MM.1S (cell line): ENCODE measurements around the gene GUCY1B1.

ENCODE experiments used
- DNase-seq: peaks from one replicate; pipeline ENCODE4 v3.0.0-alpha.2; 2015
- H2AFZ ChIP-seq: fragments of 300-600 bp; sonication (generic); 2 replicates; pipeline ENCODE4 v1.6.0; 2016; ENCODE audit warnings: antibody characterized with exemption, low read length
- H3F3A ChIP-seq: fragments of 300-600 bp; sonication (generic); 2 replicates; pipeline ENCODE4 v1.6.1; 2016; ENCODE audit warnings: mild to moderate bottlenecking, antibody characterized with exemption, low read length, moderate library complexity, mixed read lengths; ENCODE audit not compliant: insufficient read depth
- H3K27ac ChIP-seq: fragments of 300-600 bp; sonication (generic); 2 replicates; pipeline ENCODE4 v1.5.1; 2016; ENCODE audit warnings: mild to moderate bottlenecking, low read length
- H3K27me3 ChIP-seq: fragments of 300-600 bp; sonication (generic); replicated peaks from 2 replicates; pipeline ENCODE4 v1.6.0; 2016; ENCODE audit warnings: low read length; ENCODE audit not compliant: insufficient read depth
- H3K36me3 ChIP-seq: fragments of 300-600 bp; sonication (generic); replicated peaks from 2 replicates; pipeline ENCODE4 v1.6.1; 2016; ENCODE audit warnings: mild to moderate bottlenecking, low read length, mixed read lengths; ENCODE audit not compliant: insufficient read depth
- H3K4me1 ChIP-seq: fragments of 300-600 bp; sonication (generic); 2 replicates; pipeline ENCODE4 v1.6.1; 2016; ENCODE audit warnings: low read length, mixed read lengths
- H3K4me2 ChIP-seq: fragments of 300-600 bp; sonication (generic); 2 replicates; pipeline ENCODE4 v1.6.0; 2016; ENCODE audit warnings: low read depth, low read length
- H3K4me3 ChIP-seq: fragments of 300-600 bp; sonication (generic); 2 replicates; pipeline ENCODE4 v1.5.1; 2016; ENCODE audit warnings: low read length, mixed read lengths
- H3K79me2 ChIP-seq: fragments of 300-600 bp; sonication (generic); 2 replicates; pipeline ENCODE4 v1.6.1; 2016; ENCODE audit warnings: mixed run types, low read length, mixed read lengths
- H3K9ac ChIP-seq: fragments of 300-600 bp; sonication (generic); 2 replicates; pipeline ENCODE4 v1.6.1; 2016; ENCODE audit warnings: low read length, mixed read lengths
- H3K9me2 ChIP-seq: fragments of 300-600 bp; sonication (generic); replicated peaks from 2 replicates; pipeline ENCODE4 v1.6.1; 2016; ENCODE audit warnings: mild to moderate bottlenecking, low read length, mixed read lengths; ENCODE audit not compliant: insufficient read depth
- H3K9me3 ChIP-seq: fragments of 300-600 bp; sonication (generic); replicated peaks from 2 replicates; pipeline ENCODE4 v1.6.1; 2016; ENCODE audit warnings: mild to moderate bottlenecking, low read length, mixed read lengths; ENCODE audit not compliant: insufficient read depth
- H4K20me1 ChIP-seq: fragments of 300-600 bp; sonication (generic); 2 replicates; pipeline ENCODE4 v1.6.1; 2016; ENCODE audit warnings: mild to moderate bottlenecking, low read length, moderate library complexity, mixed read lengths; ENCODE audit not compliant: insufficient read depth
- EZH2 ChIP-seq: fragments of 300-600 bp; sonication (generic); optimal IDR thresholded peaks from 2 replicates; pipeline ENCODE3; 2017; ENCODE audit warnings: low read depth, mild to moderate bottlenecking, antibody characterized with exemption, low read length, mixed read lengths
- EZH2phosphoT487 ChIP-seq: fragments of 300-600 bp; sonication (generic); IDR thresholded peaks from 2 replicates; pipeline ENCODE4 v1.6.1; 2018; ENCODE audit warnings: antibody characterized with exemption, low read length
- TF ChIP-seq, protein P1 (sequence below): fragments of 300-600 bp; sonication (generic); IDR thresholded peaks from 2 replicates; pipeline ENCODE4 v1.5.1; 2016; ENCODE audit warnings: antibody characterized with exemption, low read length, mixed read lengths

Gene GUCY1B1

DNA sequence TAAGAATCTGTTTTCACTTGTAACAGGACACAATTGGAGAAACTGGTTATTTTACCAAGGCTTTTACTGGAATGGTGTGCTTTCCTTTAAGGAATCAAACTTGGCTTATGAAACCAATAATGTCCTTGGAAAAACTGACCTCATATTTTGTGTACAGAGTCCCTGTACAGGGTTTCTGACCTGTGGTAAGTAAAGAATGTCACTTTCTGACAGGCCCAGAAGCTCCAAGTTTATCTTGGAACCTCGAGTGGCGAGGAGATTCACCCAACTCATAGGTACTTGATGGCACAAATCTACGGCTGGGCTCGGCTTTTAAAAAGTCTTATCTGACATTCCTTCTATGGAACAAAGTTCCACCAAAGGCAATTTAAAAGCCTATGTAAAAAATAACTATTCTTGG is 90.2 kb downstream of the GUCY1B1 start:
- Histone ChIP-seq H3K36me3 (no peaks in the 10 kb centered on the region), H3F3A (no peaks in the 10 kb centered on the region), H3K9me2 (no peaks in the 10 kb centered on the region), H3K79me2 (no peaks in the 10 kb centered on the region), H3K4me3 (no peak overlapping the region), H3K27me3 (no peaks in the 10 kb centered on the region), H3K4me1 (0 out of 2 replicates have a peak, but pooled peaks cover under 1% of the 10 kb centered on the region), H3K27ac (no peak overlapping the region), H4K20me1 (no peaks in the 10 kb centered on the region), H3K4me2 (no peak overlapping the region), H2AFZ (no peak overlapping the region), H3K9me3 (no peaks in the 10 kb centered on the region), H3K9ac (no peak overlapping the region)
- TF ChIP-seq, protein P1, sequence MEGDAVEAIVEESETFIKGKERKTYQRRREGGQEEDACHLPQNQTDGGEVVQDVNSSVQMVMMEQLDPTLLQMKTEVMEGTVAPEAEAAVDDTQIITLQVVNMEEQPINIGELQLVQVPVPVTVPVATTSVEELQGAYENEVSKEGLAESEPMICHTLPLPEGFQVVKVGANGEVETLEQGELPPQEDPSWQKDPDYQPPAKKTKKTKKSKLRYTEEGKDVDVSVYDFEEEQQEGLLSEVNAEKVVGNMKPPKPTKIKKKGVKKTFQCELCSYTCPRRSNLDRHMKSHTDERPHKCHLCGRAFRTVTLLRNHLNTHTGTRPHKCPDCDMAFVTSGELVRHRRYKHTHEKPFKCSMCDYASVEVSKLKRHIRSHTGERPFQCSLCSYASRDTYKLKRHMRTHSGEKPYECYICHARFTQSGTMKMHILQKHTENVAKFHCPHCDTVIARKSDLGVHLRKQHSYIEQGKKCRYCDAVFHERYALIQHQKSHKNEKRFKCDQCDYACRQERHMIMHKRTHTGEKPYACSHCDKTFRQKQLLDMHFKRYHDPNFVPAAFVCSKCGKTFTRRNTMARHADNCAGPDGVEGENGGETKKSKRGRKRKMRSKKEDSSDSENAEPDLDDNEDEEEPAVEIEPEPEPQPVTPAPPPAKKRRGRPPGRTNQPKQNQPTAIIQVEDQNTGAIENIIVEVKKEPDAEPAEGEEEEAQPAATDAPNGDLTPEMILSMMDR = no peak
- no peak for TF ChIP-seq EZH2
- no peak for TF ChIP-seq EZH2phosphoT487
- DNase-seq = no peak

DNA sequence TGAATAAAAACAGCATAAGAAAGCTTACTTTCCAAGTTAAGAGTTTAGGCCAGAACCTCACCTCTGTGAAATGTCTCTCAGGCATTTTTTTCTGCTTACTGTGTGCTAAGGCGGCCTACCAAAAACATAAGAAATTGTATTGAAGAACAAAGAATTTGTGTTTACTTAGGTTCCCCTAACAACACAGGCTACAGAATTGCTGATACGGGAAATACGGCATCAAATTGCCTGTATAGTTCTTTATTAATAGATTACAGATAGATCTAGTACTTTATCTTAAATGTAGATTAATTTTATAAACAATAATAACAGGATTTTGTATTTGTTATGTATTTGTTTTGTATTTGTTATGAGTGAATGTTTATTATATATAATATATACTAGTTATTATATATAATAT is 94.4 kb downstream of the GUCY1B1 start:
- Histone ChIP-seq H3K4me3 (no peak overlapping the region), H3K79me2 (no peaks in the 10 kb centered on the region), H3K9ac (no peak overlapping the region), H3K4me2 (no peak overlapping the region), H3K27me3 (no peaks in the 10 kb centered on the region), H3F3A (no peaks in the 10 kb centered on the region), H4K20me1 (no peaks in the 10 kb centered on the region), H3K9me2 (no peaks in the 10 kb centered on the region), H3K36me3 (no peaks in the 10 kb centered on the region), H3K27ac (no peak overlapping the region), H3K4me1 (peaks cover 6% of the 10 kb centered on the region; the same call in 1 of the 2 replicates), H2AFZ (no peak overlapping the region), H3K9me3 (no peaks in the 10 kb centered on the region)
- TF ChIP-seq EZH2 (no peak), EZH2phosphoT487 (no peak)
- TF ChIP-seq, protein P1 = no peak
- no peak for DNase-seq

DNA sequence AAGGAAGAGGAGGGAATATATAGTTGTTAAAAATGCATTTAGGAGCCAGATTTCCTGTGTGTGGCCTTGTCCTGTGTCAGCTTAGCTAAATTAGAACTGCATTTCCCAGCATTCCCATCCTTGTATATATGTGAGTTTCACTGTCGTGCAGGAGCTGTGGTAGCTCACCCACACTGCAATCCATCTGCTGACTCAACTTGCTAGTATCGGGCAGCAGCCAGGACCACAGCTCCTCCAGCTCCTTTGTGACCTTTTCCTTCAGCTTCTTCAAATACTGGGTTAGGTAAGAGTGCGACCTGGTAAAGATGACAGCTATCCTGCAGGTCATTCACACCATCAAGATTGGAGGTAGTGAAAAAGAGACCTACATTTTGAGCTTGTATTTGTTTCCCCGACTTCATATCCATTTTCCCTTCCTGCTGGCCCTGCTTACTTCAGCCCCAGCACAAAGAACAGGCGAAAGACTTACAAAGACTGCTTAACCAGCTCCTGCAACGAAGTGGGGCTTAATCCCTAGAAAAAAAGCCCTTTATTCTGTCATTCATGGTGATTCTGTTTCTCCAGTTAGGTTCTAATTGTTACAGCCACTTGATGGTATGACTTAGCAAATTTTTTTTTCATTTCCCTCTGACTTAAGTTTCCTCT is 95.9 kb downstream of the GUCY1B1 start:
- Histone ChIP-seq H3K27me3 (no peaks in the 10 kb centered on the region), H3K4me2 (peak overlapping the region; percentile 53), H3K79me2 (no peaks in the 10 kb centered on the region), H3F3A (no peaks in the 10 kb centered on the region), H3K36me3 (no peaks in the 10 kb centered on the region), H2AFZ (peak overlapping the region; percentile 57), H3K4me1 (peaks cover 6% of the 10 kb centered on the region; the same call in 1 of the 2 replicates), H3K4me3 (peak overlapping the region; percentile 46), H3K9me2 (no peaks in the 10 kb centered on the region), H3K9me3 (no peaks in the 10 kb centered on the region), H3K9ac (peak overlapping the region; percentile 31; the same call in 1 of the 2 replicates), H4K20me1 (no peaks in the 10 kb centered on the region), H3K27ac (peak overlapping the region; percentile 23; the same call in 1 of the 2 replicates)
- TF ChIP-seq EZH2 = no peak
- TF ChIP-seq, protein P1 = no peak
- no peak for TF ChIP-seq EZH2phosphoT487
- DNase-seq = peak; percentile 54
